ENCODE data around the gene TOP2B.

GRCh38 chr3:25679642-25680302, 15.1 kb upstream of the TOP2B start:
- TF ChIP-seq, protein P1, sequence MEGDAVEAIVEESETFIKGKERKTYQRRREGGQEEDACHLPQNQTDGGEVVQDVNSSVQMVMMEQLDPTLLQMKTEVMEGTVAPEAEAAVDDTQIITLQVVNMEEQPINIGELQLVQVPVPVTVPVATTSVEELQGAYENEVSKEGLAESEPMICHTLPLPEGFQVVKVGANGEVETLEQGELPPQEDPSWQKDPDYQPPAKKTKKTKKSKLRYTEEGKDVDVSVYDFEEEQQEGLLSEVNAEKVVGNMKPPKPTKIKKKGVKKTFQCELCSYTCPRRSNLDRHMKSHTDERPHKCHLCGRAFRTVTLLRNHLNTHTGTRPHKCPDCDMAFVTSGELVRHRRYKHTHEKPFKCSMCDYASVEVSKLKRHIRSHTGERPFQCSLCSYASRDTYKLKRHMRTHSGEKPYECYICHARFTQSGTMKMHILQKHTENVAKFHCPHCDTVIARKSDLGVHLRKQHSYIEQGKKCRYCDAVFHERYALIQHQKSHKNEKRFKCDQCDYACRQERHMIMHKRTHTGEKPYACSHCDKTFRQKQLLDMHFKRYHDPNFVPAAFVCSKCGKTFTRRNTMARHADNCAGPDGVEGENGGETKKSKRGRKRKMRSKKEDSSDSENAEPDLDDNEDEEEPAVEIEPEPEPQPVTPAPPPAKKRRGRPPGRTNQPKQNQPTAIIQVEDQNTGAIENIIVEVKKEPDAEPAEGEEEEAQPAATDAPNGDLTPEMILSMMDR (IDR thresholded peaks at IDR 0.05): no peak
- no peak for TF ChIP-seq POLR2A (IDR thresholded peaks at IDR 0.05)

Measured in uterus (tissue), 2 donors.